Upper lobe of left lung (tissue), 6 donors: ENCODE measurements around the gene SND1. TPM values are rescaled to one million over a fixed set of nuclear protein-coding genes. Genes with fewer than 3 reads are reported as not detected.

Source experiments
- ATAC-seq, 2 donors: fragments of 200-7000 bp; cut with Tn5 transposase; one replicate each; pipeline ENCODE4 v1.9.1; 2022; ENCODE audit warnings: mild to moderate bottlenecking in 2 of 2, moderate library complexity in 2 of 2; ENCODE audit not compliant: low FRiP score in 2 of 2
- DNase-seq, 2 donors: peaks; one replicate each; pipeline ENCODE4 v3.0.0-alpha.2; 2019 to 2020
- H3K27ac ChIP-seq, 4 donors: fragments of 200-600 bp; sonication (generic); one replicate each; pipeline ENCODE4 v1.5.1; 2016 to 2019
- H3K27me3 ChIP-seq, 4 donors: fragments of 200-600 bp; sonication (generic); one replicate each; pipeline ENCODE4 v1.5.1; 2017 to 2019
- H3K36me3 ChIP-seq, 4 donors: fragments of 200-600 bp; sonication (generic); one replicate each; pipeline ENCODE4 v1.5.1; 2016 to 2019
- H3K4me1 ChIP-seq, 4 donors: fragments of 200-600 bp; sonication (generic); one replicate each; pipeline ENCODE4 v1.5.1; 2018 to 2019
- H3K4me3 ChIP-seq, 4 donors: fragments of 200-600 bp; sonication (generic); one replicate each; pipeline ENCODE4 v1.5.1; 2017 to 2019; ENCODE audit warnings: mild to moderate bottlenecking in 2 of 4, moderate library complexity in 1 of 4
- H3K9me3 ChIP-seq, 4 donors: fragments of 200-600 bp; sonication (generic); one replicate each; pipeline ENCODE4 v1.5.1; 2018 to 2019
- CTCF ChIP-seq, 6 experiments: fragments of 450-650 bp in 4 of 6; fragments of 200-600 bp in 2 of 6; sonication (generic) in 2 of 6; IDR thresholded peaks; one replicate each; pipeline ENCODE4 v1.5.1; 2016 to 2019; ENCODE audit warnings: antibody characterized with exemption in 6 of 6
- EP300 ChIP-seq, 4 donors: sonication (generic); formaldehyde crosslinking; IDR thresholded peaks; one replicate each; pipeline ENCODE4 v1.5.1; 2017; ENCODE audit warnings: antibody characterized with exemption in 4 of 4, control low read depth in 2 of 4
- POLR2A ChIP-seq, 4 donors: fragments of 450-650 bp; IDR thresholded peaks; one replicate each; pipeline ENCODE4 v1.5.1; 2016 to 2017; ENCODE audit warnings: antibody characterized with exemption in 4 of 4, mild to moderate bottlenecking in 2 of 4
- POLR2AphosphoS5 ChIP-seq, 2 donors: sonication (generic); formaldehyde crosslinking; IDR thresholded peaks; one replicate each; pipeline ENCODE4 v1.5.1; 2017; ENCODE audit warnings: antibody characterized with exemption in 2 of 2
- WGBS, 2 donors: methylation state at CpG; one replicate each; pipeline ENCODE4 v1.1.5; 2017 to 2018; 5-methylcytosine and 5-hydroxymethylcytosine counted together
- total RNA-seq, 6 donors: library from RNA; depleted of rRNA in 4 of 6; stranded (reverse); fragments of >200 nt in 4 of 6; gene quantifications; one replicate each; pipeline versions ENCODE4 v1.1.0 to v1.2.1, GENCODE V29; 2016 to 2021
- donor health status: DM: no; HTN: no; CAD: no; lungs with moderate emphysema.
- donor health status: DM: no; HTN: yes; CAD: no; lungs with severe emphysema.

Gene SND1
- total RNA-seq, 6 donors from 2014 or later: 107 to 167 (median 121) TPM

- Histone ChIP-seq H3K9me3 (no peaks in the 10 kb centered on the region), H3K27me3 (no peaks in the 10 kb centered on the region), H3K4me1 (peaks cover 0 to 4% (median 0%) of the 10 kb centered on the region in 4 donors), H3K36me3 (no peaks in the 10 kb centered on the region), H3K4me3 (no peak overlapping the region), H3K27ac (no peak overlapping the region)
- ATAC-seq (no peak), DNase-seq (no peak)
- 90 to 95% methylated on average over 1 of the region's 1 CpG for WGBS, 2 donors
- TF ChIP-seq EP300 (IDR thresholded peaks at IDR 0.05) (no peak), POLR2AphosphoS5 (IDR thresholded peaks at IDR 0.05) (no peak)
Observed at GRCh38 chr7:127911968-127912511, 260.0 kb downstream of the SND1 start.

GRCh38 chr7:127912901-127913300, 260.9 kb downstream of the SND1 start:
- no peaks in the 10 kb centered on the region for H3K9me3 ChIP-seq
- H3K27ac ChIP-seq: no peak overlapping the region
- DNase-seq: no peak
- WGBS, 2 donors: 41 to 49% methylated on average over 2 of the region's 2 CpGs
- H3K36me3 ChIP-seq: no peaks in the 10 kb centered on the region
- no peak for TF ChIP-seq POLR2AphosphoS5 (IDR thresholded peaks at IDR 0.05)
- TF ChIP-seq POLR2A (IDR thresholded peaks at IDR 0.05): no peak
- no peak for TF ChIP-seq EP300 (IDR thresholded peaks at IDR 0.05)
- no peak for TF ChIP-seq CTCF (IDR thresholded peaks at IDR 0.05)
- no peak overlapping the region for H3K4me3 ChIP-seq
- H3K27me3 ChIP-seq: no peaks in the 10 kb centered on the region
- peaks cover 0 to 4% (median 0%) of the 10 kb centered on the region in 4 donors for H3K4me1 ChIP-seq
- ATAC-seq: no peak

GRCh38 chr7:127913686-127914085, 261.7 kb downstream of the SND1 start:
- Histone ChIP-seq H3K27me3 (no peaks in the 10 kb centered on the region), H3K4me1 (peaks cover 0 to 4% (median 0%) of the 10 kb centered on the region in 4 donors), H3K4me3 (no peak overlapping the region), H3K36me3 (no peaks in the 10 kb centered on the region), H3K27ac (no peak overlapping the region), H3K9me3 (no peaks in the 10 kb centered on the region)
- DNase-seq: no peak
- TF ChIP-seq EP300 (IDR thresholded peaks at IDR 0.05): no peak
- TF ChIP-seq POLR2A (IDR thresholded peaks at IDR 0.05): no peak
- TF ChIP-seq POLR2AphosphoS5 (IDR thresholded peaks at IDR 0.05): no peak
- no peak for TF ChIP-seq CTCF (IDR thresholded peaks at IDR 0.05)
- no peak for ATAC-seq
- 49 to 52% methylated on average over 2 of the region's 2 CpGs for WGBS, 2 donors

- TF ChIP-seq POLR2AphosphoS5 (IDR thresholded peaks at IDR 0.05) (no peak), EP300 (IDR thresholded peaks at IDR 0.05) (no peak), POLR2A (IDR thresholded peaks at IDR 0.05) (no peak), CTCF (IDR thresholded peaks at IDR 0.05) (no peak)
- Histone ChIP-seq H3K4me3 (no peak overlapping the region), H3K27ac (no peak overlapping the region), H3K4me1 (peaks cover 0 to 4% (median 0%) of the 10 kb centered on the region in 4 donors), H3K27me3 (no peaks in the 10 kb centered on the region), H3K9me3 (no peaks in the 10 kb centered on the region), H3K36me3 (no peaks in the 10 kb centered on the region)
- ATAC-seq: no peak
- WGBS, 2 donors: 92 to 98% methylated on average over 6 of the region's 6 CpGs
- no peak for DNase-seq
Observed at GRCh38 chr7:127914693-127915092, 262.7 kb downstream of the SND1 start.

GRCh38 chr7:127916735-127917134, 264.7 kb downstream of the SND1 start:
- no peaks in the 10 kb centered on the region for H3K36me3 ChIP-seq
- no peak for DNase-seq
- no peak overlapping the region for H3K27ac ChIP-seq
- 88 to 99% methylated on average over 3 of the region's 3 CpGs for WGBS, 2 donors
- TF ChIP-seq POLR2A (IDR thresholded peaks at IDR 0.05) (no peak), EP300 (IDR thresholded peaks at IDR 0.05) (no peak), CTCF (IDR thresholded peaks at IDR 0.05) (no peak), POLR2AphosphoS5 (IDR thresholded peaks at IDR 0.05) (no peak)
- peaks cover 0 to 4% (median 0%) of the 10 kb centered on the region in 4 donors for H3K4me1 ChIP-seq
- no peaks in the 10 kb centered on the region for H3K9me3 ChIP-seq
- ATAC-seq: no peak
- no peaks in the 10 kb centered on the region for H3K27me3 ChIP-seq
- no peak overlapping the region for H3K4me3 ChIP-seq
